HG03469 (cell line): ENCODE measurements around the gene EYA2.

Experiments used
- ATAC-seq: cut with Tn5 transposase; IDR thresholded peaks from one replicate; pipeline ENCODE4 v1.9.1; 2021; ENCODE audit warnings: mild to moderate bottlenecking, moderate library complexity, moderate number of reproducible peaks; ENCODE audit not compliant: unreplicated experiment

The EYA2 gene

GRCh38 chr20:47215653-47216397 lies 321.2 kb downstream of the EYA2 start:
- no peak for ATAC-seq

- no peak for ATAC-seq
Measured at GRCh38 chr20:47216819-47217410, 322.3 kb downstream of the EYA2 start.

- ATAC-seq: no peak
Measured at GRCh38 chr20:47217482-47218446, 323.1 kb downstream of the EYA2 start.

- ATAC-seq: no peak
Measured at GRCh38 chr20:47220161-47220582, 325.5 kb downstream of the EYA2 start.

DNA sequence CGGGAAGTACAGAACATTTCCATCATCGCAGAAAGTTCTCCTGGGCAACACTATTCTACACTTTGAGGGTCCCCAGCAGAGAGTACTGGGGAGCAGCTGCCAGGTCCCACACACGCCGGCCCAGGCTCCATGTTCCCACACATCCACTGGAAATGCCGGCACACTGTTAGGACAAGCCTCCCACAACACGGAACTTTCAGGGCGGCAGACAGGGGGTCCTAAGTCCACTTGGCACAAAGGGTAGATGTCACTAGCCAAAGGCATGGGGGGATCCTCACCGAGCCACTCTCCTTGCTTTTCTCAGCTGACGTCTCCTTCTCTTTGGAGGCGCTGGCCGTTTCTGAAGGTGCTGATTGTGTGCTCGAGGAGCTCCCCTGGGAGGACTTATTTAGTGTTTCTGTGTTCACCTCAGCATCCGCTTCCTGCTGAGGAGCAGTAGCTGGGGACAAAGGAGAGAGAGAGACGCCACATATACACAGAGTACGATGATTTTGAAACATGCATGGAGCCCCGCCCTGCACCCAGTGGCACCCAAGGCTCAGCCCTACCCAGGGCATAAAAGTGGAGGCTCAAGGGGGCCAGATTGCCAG lies 326.5 kb downstream of the EYA2 start:
- no peak for ATAC-seq

DNA sequence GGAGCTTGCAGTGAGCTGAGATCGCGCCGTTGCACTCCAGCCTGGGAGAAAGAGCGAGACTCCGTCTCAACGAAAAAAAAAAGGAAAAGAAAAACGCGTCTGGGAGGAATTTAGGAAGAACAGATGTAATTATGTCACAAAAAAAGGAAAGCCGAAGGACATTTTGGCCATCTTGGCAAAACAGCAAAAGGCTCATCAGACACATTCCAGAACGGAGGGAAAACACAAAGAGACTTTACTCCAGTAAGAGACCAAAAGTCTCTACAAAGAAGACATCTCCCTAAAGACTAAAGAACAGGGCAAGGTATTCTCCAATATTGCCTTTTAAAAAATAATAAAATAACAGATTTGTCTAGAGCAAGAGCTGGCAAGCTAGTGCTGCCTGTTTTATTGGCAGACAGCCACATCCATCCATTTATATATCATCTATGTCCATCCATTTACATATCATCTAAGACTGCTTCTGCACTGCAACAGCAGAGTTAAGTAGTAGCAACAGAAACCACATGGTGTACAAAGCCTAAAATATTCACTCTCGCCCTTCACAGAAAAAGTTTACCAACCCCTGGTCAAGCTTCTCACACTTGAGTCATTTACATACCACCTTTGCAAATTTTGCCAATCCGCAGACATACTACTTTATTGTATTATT lies 328.0 kb downstream of the EYA2 start:
- no peak for ATAC-seq

GRCh38 chr20:47223896-47224295 lies 329.3 kb downstream of the EYA2 start:
- no peak for ATAC-seq

- ATAC-seq: no peak
Measured at GRCh38 chr20:47224300-47224791, 329.7 kb downstream of the EYA2 start.

DNA sequence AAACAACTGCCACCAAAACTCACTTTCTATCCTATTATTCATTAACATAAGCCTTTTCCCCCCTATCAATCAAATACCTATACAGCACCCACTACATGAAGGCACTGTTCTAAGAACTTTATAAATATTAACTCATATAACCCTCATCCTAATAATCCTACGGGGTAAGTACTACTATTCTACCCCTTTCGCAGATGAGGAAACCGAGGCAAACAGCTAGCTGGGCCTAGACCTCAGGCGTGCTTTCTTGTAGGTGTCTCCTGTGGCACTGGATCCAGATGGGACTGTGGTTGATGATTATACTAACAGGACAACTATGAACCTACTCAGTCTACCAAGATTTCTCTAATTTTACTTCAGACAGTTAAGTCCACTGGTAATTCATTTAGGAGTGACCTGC lies 330.2 kb downstream of the EYA2 start:
- ATAC-seq: no peak

- no peak for ATAC-seq
Measured at GRCh38 chr20:47225458-47225857, 330.8 kb downstream of the EYA2 start.

- no peak for ATAC-seq
Measured at GRCh38 chr20:47227119-47227518, 332.5 kb downstream of the EYA2 start.

GRCh38 chr20:47227576-47227975 lies 332.9 kb downstream of the EYA2 start:
- no peak for ATAC-seq

DNA sequence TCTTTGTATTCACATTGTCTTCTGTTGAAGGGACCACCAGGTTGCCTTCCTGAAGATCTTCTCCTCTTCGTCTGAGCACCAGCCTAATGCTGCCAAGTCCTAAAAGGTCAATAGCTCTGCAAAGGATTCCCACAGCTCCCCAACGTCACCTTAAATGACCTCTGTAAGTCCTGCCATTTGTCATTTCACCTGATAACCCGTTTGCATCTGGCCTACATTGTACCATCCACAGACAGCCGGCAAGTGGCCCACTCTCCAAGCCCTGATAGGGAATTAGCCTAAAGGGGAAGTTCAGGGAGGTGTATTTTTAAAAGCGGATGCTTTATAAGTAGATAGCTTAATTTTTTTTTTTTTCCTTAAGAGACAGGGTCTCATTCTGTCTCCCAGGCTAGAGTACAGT lies 334.0 kb downstream of the EYA2 start:
- no peak for ATAC-seq

GRCh38 chr20:47230811-47231256 lies 336.2 kb downstream of the EYA2 start:
- no peak for ATAC-seq

DNA sequence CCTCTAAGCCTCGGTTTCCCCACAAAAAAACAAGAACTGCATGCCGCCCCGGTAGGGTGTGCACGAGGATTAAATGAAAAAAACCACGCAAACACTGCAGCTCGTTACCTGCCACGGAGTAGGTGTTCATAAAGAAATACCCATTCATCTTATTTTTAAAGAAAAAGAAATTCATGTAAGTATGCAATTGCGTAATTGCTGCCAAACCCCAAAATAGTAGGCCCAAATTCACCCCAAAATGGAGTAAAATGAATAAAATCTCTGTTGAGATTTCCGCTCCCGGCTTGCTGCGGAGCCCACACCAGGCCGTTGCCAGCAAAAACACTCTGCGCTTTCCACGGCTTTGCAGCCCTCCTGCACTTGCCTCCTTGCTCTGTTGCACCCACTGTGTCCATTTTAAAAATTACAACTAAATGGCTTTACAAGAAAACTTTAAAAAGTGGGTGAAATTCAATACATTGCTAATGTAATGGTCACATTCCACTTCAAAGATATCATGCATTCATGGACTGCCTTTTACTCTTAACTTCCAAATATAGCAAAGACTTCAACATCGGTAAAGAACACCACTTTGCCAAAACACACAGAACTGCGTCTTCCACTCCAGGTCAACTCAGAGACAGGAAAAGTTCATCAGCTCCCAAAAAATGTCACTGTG lies 336.9 kb downstream of the EYA2 start:
- ATAC-seq: no peak

- no peak for ATAC-seq
Measured at GRCh38 chr20:47232518-47232917, 337.9 kb downstream of the EYA2 start.

GRCh38 chr20:47233333-47234188 lies 338.9 kb downstream of the EYA2 start:
- ATAC-seq: no peak

GRCh38 chr20:47235111-47235510 lies 340.5 kb downstream of the EYA2 start:
- ATAC-seq: no peak
